Stimulated activated naive CD8-positive, alpha-beta T cell treated with anti-CD3 and anti-CD28 coated beads, Interleukin-15, amount 100 ng/mL, for 72 hours (primary cell): Measurements from ENCODE around the gene TEX14.
"Not testable (repeated sequence)": the region's sequence is repeated elsewhere in the genome, so short reads cannot be mapped to it uniquely, and the experiment has no call there.

Experiments
- ATAC-seq: fragments of 150-1000 bp; cut with Tn5 transposase; 2 replicates; pipeline ENCODE4 v1.10.0; 2021; ENCODE audit warnings: mild to moderate bottlenecking, moderate library complexity
- DNase-seq, 2 donors: peaks; one replicate each; pipeline ENCODE4 v3.0.0; 2021 to 2022
- H3K27ac Mint-ChIP-seq, 2 donors: one replicate each; pipeline ENCODE4 v1.8.0; 2022; ENCODE audit warnings: mild to moderate bottlenecking in 2 of 2, mixed read lengths in 2 of 2, moderate library complexity in 2 of 2
- H3K27me3 Mint-ChIP-seq: one replicate; pipeline ENCODE4 v1.8.0; 2022; ENCODE audit warnings: mixed read lengths
- H3K4me1 Mint-ChIP-seq: one replicate; pipeline ENCODE4 v1.8.0; 2022; ENCODE audit warnings: mild to moderate bottlenecking, mixed read lengths
- H3K4me3 Mint-ChIP-seq, 2 donors: one replicate each; pipeline ENCODE4 v1.8.0; 2022; ENCODE audit warnings: mild to moderate bottlenecking in 2 of 2, mixed read lengths in 2 of 2, moderate library complexity in 1 of 2
- H3K9me3 Mint-ChIP-seq, 2 donors: one replicate each; pipeline ENCODE4 v1.8.0; 2022; ENCODE audit warnings: mixed read lengths in 2 of 2

The TEX14 gene

GRCh38 chr17:58605470-58605869, 86.4 kb downstream of the TEX14 start:
- DNase-seq (no peak), ATAC-seq (peak; percentile 31)
- Mint-ChIP-seq H3K9me3 (no peaks in the 10 kb centered on the region), H3K4me3 (no peak overlapping the region), H3K27me3 (no peaks in the 10 kb centered on the region), H3K27ac (no peak overlapping the region), H3K4me1 (peaks cover 9% of the 10 kb centered on the region)

GRCh38 chr17:58601976-58602375, 89.9 kb downstream of the TEX14 start:
- Mint-ChIP-seq H3K4me3 (no peak overlapping the region), H3K27ac (peak overlapping the region in 1 of 2 donors; percentile 53), H3K4me1 (peaks cover 9% of the 10 kb centered on the region), H3K27me3 (no peaks in the 10 kb centered on the region), H3K9me3 (no peaks in the 10 kb centered on the region)
- no peak for ATAC-seq
- no peak for DNase-seq

GRCh38 chr17:58597371-58597770, 94.5 kb downstream of the TEX14 start:
- H3K4me3 Mint-ChIP-seq: no peak overlapping the region
- DNase-seq: no peak
- no peaks in the 10 kb centered on the region for H3K9me3 Mint-ChIP-seq
- ATAC-seq: no peak
- H3K27me3 Mint-ChIP-seq: no peaks in the 10 kb centered on the region
- no peaks in the 10 kb centered on the region for H3K4me1 Mint-ChIP-seq
- H3K27ac Mint-ChIP-seq: no peak overlapping the region

GRCh38 chr17:58595194-58595792, 96.6 kb downstream of the TEX14 start:
- Mint-ChIP-seq H3K4me1 (no peaks in the 10 kb centered on the region), H3K27me3 (no peaks in the 10 kb centered on the region), H3K27ac (no peak overlapping the region), H3K9me3 (no peaks in the 10 kb centered on the region), H3K4me3 (no peak overlapping the region)
- DNase-seq (no peak), ATAC-seq (no peak)

- Mint-ChIP-seq H3K9me3 (no peaks in the 10 kb centered on the region), H3K4me1 (no peaks in the 10 kb centered on the region), H3K27ac (no peak overlapping the region), H3K27me3 (no peaks in the 10 kb centered on the region), H3K4me3 (no peak overlapping the region)
- DNase-seq (no peak), ATAC-seq (no peak)
These were observed 98.7 kb downstream of the TEX14 start for GRCh38 chr17:58593123-58593522.

GRCh38 chr17:58591455-58591854, 100.4 kb downstream of the TEX14 start:
- no peaks in the 10 kb centered on the region for H3K27me3 Mint-ChIP-seq
- no peak overlapping the region for H3K4me3 Mint-ChIP-seq
- no peak for ATAC-seq
- no peaks in the 10 kb centered on the region for H3K9me3 Mint-ChIP-seq
- no peak overlapping the region for H3K27ac Mint-ChIP-seq
- DNase-seq: no peak
- H3K4me1 Mint-ChIP-seq: peaks cover 5% of the 10 kb centered on the region

- H3K27ac Mint-ChIP-seq: no peak overlapping the region
- no peaks in the 10 kb centered on the region for H3K9me3 Mint-ChIP-seq
- DNase-seq (no peak), ATAC-seq (no peak)
- peaks cover 5% of the 10 kb centered on the region for H3K4me1 Mint-ChIP-seq
- H3K4me3 Mint-ChIP-seq: no peak overlapping the region
- H3K27me3 Mint-ChIP-seq: no peaks in the 10 kb centered on the region
These were observed 101.5 kb downstream of the TEX14 start for GRCh38 chr17:58590377-58590776.

- no peak overlapping the region for H3K27ac Mint-ChIP-seq
- no peaks in the 10 kb centered on the region for H3K27me3 Mint-ChIP-seq
- no peaks in the 10 kb centered on the region for H3K9me3 Mint-ChIP-seq
- DNase-seq: peak; percentile 36 to 44
- H3K4me1 Mint-ChIP-seq: peaks cover 5% of the 10 kb centered on the region
- peak; percentile 90 for ATAC-seq
- H3K4me3 Mint-ChIP-seq: no peak overlapping the region
These were observed 104.1 kb downstream of the TEX14 start for GRCh38 chr17:58587713-58588117.

- H3K9me3 Mint-ChIP-seq: no peaks in the 10 kb centered on the region
- peak overlapping the region; percentile 1 to 42 for H3K27ac Mint-ChIP-seq
- no peak for ATAC-seq
- H3K4me3 Mint-ChIP-seq: no peak overlapping the region
- no peak for DNase-seq
- no peaks in the 10 kb centered on the region for H3K27me3 Mint-ChIP-seq
- H3K4me1 Mint-ChIP-seq: peaks cover 5% of the 10 kb centered on the region
These were observed 105.7 kb downstream of the TEX14 start for GRCh38 chr17:58586009-58586644.

GRCh38 chr17:58585554-58585953, 106.3 kb downstream of the TEX14 start:
- no peak for ATAC-seq
- H3K27ac Mint-ChIP-seq: peak overlapping the region in 1 of 2 donors; percentile 1
- no peak for DNase-seq
- H3K4me1 Mint-ChIP-seq: peaks cover 5% of the 10 kb centered on the region
- no peaks in the 10 kb centered on the region for H3K9me3 Mint-ChIP-seq
- H3K27me3 Mint-ChIP-seq: no peaks in the 10 kb centered on the region
- H3K4me3 Mint-ChIP-seq: no peak overlapping the region

GRCh38 chr17:58583486-58583885, 108.4 kb downstream of the TEX14 start:
- H3K27me3 Mint-ChIP-seq: no peaks in the 10 kb centered on the region
- H3K9me3 Mint-ChIP-seq: no peaks in the 10 kb centered on the region
- H3K4me1 Mint-ChIP-seq: peaks cover 5% of the 10 kb centered on the region
- no peak overlapping the region for H3K27ac Mint-ChIP-seq
- DNase-seq (no peak), ATAC-seq (no peak)
- no peak overlapping the region for H3K4me3 Mint-ChIP-seq

- not testable (repeated sequence) for H3K4me3 Mint-ChIP-seq, H3K27ac Mint-ChIP-seq, H3K4me1 Mint-ChIP-seq, H3K9me3 Mint-ChIP-seq, ATAC-seq, H3K27me3 Mint-ChIP-seq, DNase-seq
These were observed 109.1 kb downstream of the TEX14 start for GRCh38 chr17:58582718-58583117.

GRCh38 chr17:58580671-58581070, 111.2 kb downstream of the TEX14 start:
- DNase-seq (no peak), ATAC-seq (no peak)
- Mint-ChIP-seq H3K27ac (no peak overlapping the region), H3K4me1 (peaks cover under 1% of the 10 kb centered on the region), H3K27me3 (no peaks in the 10 kb centered on the region), H3K4me3 (no peak overlapping the region), H3K9me3 (no peaks in the 10 kb centered on the region)

- no peak overlapping the region for H3K27ac Mint-ChIP-seq
- DNase-seq (peak; percentile 20 to 35), ATAC-seq (no peak)
- H3K9me3 Mint-ChIP-seq: no peaks in the 10 kb centered on the region
- no peak overlapping the region for H3K4me3 Mint-ChIP-seq
- H3K27me3 Mint-ChIP-seq: no peaks in the 10 kb centered on the region
- H3K4me1 Mint-ChIP-seq: peaks cover 5% of the 10 kb centered on the region
These were observed 114.1 kb downstream of the TEX14 start for GRCh38 chr17:58577696-58578095.

GRCh38 chr17:58576679-58577367, 115.0 kb downstream of the TEX14 start:
- no peak overlapping the region for H3K27ac Mint-ChIP-seq
- peaks cover 5% of the 10 kb centered on the region for H3K4me1 Mint-ChIP-seq
- no peak for ATAC-seq
- no peaks in the 10 kb centered on the region for H3K9me3 Mint-ChIP-seq
- no peak for DNase-seq
- H3K27me3 Mint-ChIP-seq: no peaks in the 10 kb centered on the region
- no peak overlapping the region for H3K4me3 Mint-ChIP-seq

- ATAC-seq: no peak
- no peaks in the 10 kb centered on the region for H3K27me3 Mint-ChIP-seq
- DNase-seq: no peak
- H3K9me3 Mint-ChIP-seq: no peaks in the 10 kb centered on the region
- no peak overlapping the region for H3K4me3 Mint-ChIP-seq
- H3K27ac Mint-ChIP-seq: peak overlapping the region in 1 of 2 donors; percentile 71
- H3K4me1 Mint-ChIP-seq: peaks cover 5% of the 10 kb centered on the region
These were observed 116.3 kb downstream of the TEX14 start for GRCh38 chr17:58575511-58575910.
